ENCODE data around the gene MRPL54. TPM values are rescaled to one million over a fixed set of nuclear protein-coding genes. Genes with fewer than 3 reads are reported as not detected.

Gene MRPL54
- total RNA-seq, 1 donor from 2014 or later = 35.9 TPM

DNA sequence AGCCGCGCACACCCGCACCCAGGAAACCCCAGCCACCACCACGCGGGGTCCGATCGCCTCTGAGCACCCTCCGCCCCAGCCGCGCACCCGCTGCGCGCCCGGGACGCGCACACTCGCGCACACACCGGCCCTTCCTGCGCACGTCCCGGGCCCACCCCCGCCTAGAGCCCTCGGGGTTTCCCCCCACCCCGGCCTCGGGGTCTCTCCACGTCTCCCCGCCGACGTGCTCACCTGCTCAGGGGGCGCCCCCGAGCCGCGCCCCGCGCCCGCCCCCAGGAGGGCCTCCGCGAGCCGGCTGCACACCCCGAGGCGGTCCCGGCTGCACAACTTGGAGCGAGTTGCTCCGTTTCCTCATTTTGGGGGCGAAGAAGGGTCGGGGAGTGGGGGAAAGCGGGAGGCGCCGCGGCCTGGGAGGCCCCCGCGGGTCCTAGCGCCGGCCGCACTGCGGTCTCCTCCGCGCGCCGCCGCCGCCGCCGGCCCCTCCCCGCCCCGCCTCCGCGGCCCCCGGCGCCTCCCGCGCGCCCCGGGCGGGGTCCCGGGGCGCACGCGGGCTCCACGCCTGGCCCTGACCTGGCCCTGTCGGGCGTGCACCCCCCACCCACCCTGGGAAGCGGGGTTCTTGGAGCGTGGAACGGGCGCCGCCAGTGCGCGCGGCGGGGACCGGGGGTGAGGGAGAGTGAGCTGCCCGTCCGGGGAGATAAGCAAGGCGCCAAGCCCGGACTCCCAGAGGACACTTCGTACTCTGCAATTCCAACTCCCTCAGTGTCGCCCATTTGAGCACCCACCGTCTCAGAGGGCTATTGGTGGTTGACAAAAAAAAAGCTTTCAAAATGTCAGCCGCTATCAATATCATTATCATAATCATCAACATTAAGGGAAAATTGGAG is 23.7 kb downstream of the MRPL54 start, which contains the start of gene MATK:
Gene MATK (minus strand): TSS at position 444 of the 887 bp plus-strand sequence. CDS start 1,246 bp downstream, outside the sequence.
- Mint-ChIP-seq H3K27ac (no peak within 1 kb of the TSS), H3K4me3 (peak within 1 kb of the TSS; percentile 45), H3K27me3 (peaks cover 55% of the 10 kb centered on the region), H3K36me3 (no peaks in the 10 kb centered on the region), H3K4me1 (ENCODE audit: unreplicated experiment) (no peaks in the 10 kb centered on the region), H3K9me3 (peaks cover 14% of the 10 kb centered on the region)
- no peak for DNase-seq (ENCODE audit: extremely low spot score, unreplicated experiment)
- TF ChIP-seq, protein P1, sequence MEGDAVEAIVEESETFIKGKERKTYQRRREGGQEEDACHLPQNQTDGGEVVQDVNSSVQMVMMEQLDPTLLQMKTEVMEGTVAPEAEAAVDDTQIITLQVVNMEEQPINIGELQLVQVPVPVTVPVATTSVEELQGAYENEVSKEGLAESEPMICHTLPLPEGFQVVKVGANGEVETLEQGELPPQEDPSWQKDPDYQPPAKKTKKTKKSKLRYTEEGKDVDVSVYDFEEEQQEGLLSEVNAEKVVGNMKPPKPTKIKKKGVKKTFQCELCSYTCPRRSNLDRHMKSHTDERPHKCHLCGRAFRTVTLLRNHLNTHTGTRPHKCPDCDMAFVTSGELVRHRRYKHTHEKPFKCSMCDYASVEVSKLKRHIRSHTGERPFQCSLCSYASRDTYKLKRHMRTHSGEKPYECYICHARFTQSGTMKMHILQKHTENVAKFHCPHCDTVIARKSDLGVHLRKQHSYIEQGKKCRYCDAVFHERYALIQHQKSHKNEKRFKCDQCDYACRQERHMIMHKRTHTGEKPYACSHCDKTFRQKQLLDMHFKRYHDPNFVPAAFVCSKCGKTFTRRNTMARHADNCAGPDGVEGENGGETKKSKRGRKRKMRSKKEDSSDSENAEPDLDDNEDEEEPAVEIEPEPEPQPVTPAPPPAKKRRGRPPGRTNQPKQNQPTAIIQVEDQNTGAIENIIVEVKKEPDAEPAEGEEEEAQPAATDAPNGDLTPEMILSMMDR (conservative IDR thresholded peaks at IDR 0.05) = no peak

DNA sequence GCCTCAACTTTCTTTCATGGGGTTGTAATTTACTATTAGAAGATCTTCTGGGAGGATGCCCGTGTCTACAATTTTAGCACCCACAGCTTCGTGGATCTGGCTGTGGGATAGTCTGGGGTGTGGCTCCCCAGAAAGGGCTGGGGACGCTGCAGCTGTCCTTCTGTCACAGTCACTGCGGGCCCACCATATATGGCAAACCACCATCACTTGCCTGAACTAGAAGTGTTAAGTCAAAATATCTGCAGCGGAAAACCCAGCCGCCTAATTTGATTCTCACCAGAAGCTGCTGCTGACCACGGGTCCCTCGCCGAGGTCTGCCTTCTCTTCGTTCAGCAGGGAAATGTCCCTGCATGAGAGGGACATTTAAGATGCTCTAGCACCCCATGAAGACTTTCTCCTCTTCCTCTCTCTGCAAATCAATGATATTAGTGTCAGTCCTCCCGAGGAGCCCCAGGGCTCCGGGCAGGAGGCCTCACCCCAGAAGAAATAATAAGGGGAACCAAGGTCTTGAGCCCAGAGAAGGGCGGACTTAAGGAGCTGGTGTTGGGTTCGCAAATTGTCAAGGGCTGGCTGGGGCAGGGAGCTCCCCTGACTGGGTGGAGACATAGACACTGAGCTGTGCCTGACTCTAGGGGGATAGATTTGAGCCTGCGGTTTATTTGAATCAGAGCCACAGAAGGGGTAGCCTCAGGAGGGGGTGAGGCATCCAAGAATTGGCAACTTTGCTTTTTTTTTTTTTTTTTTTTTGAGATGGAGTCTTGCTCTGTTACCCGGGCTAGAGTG is 26.7 kb downstream of the MRPL54 start:
- no peaks in the 10 kb centered on the region for H3K36me3 Mint-ChIP-seq
- H3K27me3 Mint-ChIP-seq = peaks cover 61% of the 10 kb centered on the region
- no peak overlapping the region for H3K4me3 Mint-ChIP-seq

DNA sequence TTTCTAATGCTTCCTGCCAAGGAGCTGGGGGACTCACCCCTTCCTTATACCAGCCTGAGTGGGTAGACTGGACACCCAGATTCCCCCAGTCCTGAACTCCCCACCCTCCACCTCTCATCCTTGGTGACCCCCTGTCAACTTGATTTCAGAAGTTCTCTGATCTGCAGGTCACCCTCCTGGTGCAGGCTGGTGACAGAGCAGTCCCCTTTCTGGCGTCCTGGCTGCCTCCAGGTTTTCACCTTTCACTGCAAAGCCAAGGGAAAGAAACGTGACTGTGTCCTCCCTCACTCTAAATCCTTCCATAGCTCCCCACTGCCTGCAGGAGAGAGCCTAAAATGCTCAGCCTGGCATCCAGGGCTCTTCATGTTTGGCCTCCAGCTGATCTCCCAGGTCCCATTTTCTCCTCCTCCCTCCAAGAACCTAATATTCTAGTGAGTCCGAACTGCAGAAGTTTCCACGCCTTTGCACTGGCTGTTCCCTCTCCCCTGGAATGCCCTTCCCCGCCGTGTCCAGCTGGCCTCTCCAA is 27.8 kb downstream of the MRPL54 start:
- Mint-ChIP-seq H3K27me3 (peaks cover 54% of the 10 kb centered on the region), H3K36me3 (no peaks in the 10 kb centered on the region), H3K4me1 (ENCODE audit: unreplicated experiment) (no peaks in the 10 kb centered on the region), H3K27ac (no peak overlapping the region), H3K9me3 (peaks cover 6% of the 10 kb centered on the region), H3K4me3 (no peak overlapping the region)
- TF ChIP-seq, protein P1 (conservative IDR thresholded peaks at IDR 0.05) = no peak
- DNase-seq (ENCODE audit: extremely low spot score, unreplicated experiment) = no peak

More for the DNA sequence above, 26.7 kb downstream of the MRPL54 start:
- Mint-ChIP-seq H3K9me3 (peaks cover 6% of the 10 kb centered on the region), H3K4me1 (ENCODE audit: unreplicated experiment) (no peaks in the 10 kb centered on the region), H3K27ac (no peak overlapping the region)
- DNase-seq (ENCODE audit: extremely low spot score, unreplicated experiment) = no peak
- TF ChIP-seq, protein P1 (conservative IDR thresholded peaks at IDR 0.05) = no peak

DNA sequence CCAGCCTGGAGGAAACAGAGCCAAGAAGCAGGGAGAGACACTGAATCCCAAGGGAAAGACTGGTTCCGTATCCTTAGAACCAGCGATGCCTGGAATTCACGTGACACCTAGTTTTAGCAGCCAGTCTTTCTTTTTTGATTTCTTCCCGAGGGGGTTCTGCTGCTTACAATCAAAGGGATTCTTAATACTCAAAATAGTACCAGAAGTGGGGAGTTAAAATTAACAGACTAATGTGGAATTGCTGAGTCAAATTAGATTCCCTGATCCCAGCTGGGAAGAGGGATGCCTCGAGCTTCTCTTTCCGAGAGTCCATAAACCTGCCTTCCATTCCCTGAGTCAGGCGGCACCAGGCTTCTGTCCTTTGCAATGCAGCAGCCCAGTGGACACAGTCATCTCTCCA is 28.5 kb downstream of the MRPL54 start:
- no peak for DNase-seq (ENCODE audit: extremely low spot score, unreplicated experiment)
- Mint-ChIP-seq H3K27me3 (peaks cover 51% of the 10 kb centered on the region), H3K4me1 (ENCODE audit: unreplicated experiment) (no peaks in the 10 kb centered on the region), H3K9me3 (peaks cover 6% of the 10 kb centered on the region), H3K27ac (no peak overlapping the region), H3K4me3 (no peak overlapping the region), H3K36me3 (no peaks in the 10 kb centered on the region)
- TF ChIP-seq, protein P1 (conservative IDR thresholded peaks at IDR 0.05) = no peak

DNA sequence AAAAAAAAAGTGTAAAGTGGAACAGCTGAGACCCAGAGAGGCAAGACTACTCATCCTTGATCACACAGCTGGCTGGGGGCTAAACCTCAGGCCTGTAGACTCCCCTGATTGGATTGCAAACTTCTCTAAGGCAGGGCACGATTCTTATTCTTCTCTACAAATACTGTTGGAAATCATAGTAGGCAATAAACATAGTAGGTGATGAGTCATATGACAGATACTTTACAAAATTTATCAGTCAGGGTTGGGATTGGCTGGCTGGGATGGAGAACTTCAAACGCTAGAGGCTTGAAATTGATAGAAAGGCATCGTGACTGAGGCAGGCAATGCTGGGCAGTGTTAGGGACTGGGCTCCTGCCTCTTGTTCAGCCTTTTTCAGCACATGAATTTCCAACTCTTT is 29.6 kb downstream of the MRPL54 start:
- Mint-ChIP-seq H3K9me3 (peaks cover 12% of the 10 kb centered on the region), H3K36me3 (no peaks in the 10 kb centered on the region), H3K4me1 (ENCODE audit: unreplicated experiment) (no peaks in the 10 kb centered on the region), H3K27me3 (peaks cover 50% of the 10 kb centered on the region), H3K27ac (no peak overlapping the region), H3K4me3 (no peak overlapping the region)
- DNase-seq (ENCODE audit: extremely low spot score, unreplicated experiment) = no peak
- TF ChIP-seq, protein P1 (conservative IDR thresholded peaks at IDR 0.05) = no peak
